BE2C (cell line): Measurements from ENCODE around the gene CACYBP.

Experiments used
- DNase-seq: peaks from one replicate; pipeline ENCODE4 v3.0.0-alpha.2; 2020
- H3K27me3 ChIP-seq: fragments of 250-450 bp; sonication (Bioruptor Pico); 2 replicates; pipeline ENCODE4 v1.5.1; 2020; ENCODE audit warnings: mild to moderate bottlenecking
- H3K36me3 ChIP-seq: fragments of 250-450 bp; sonication (Bioruptor Pico); 2 replicates; pipeline ENCODE4 v1.5.1; 2020; ENCODE audit warnings: mild to moderate bottlenecking
- H3K4me1 ChIP-seq: fragments of 250-450 bp; sonication (Bioruptor Pico); 2 replicates; pipeline ENCODE4 v1.5.1; 2020
- H3K4me3 ChIP-seq: 2 replicates; pipeline ENCODE4 v1.5.1; 2011; ENCODE audit warnings: low read depth, low read length
- H3K9me3 ChIP-seq: fragments of 250-450 bp; sonication (Bioruptor Pico); 2 replicates; pipeline ENCODE4 v1.5.1; 2020
- CTCF ChIP-seq: IDR thresholded peaks from 2 replicates; pipeline ENCODE4 v1.5.1; 2012; ENCODE audit warnings: mild to moderate bottlenecking, low read depth, low read length

Gene CACYBP

GRCh38 chr1:174956976-174957375, 42.8 kb upstream of the CACYBP start:
- no peaks in the 10 kb centered on the region for H3K27me3 ChIP-seq
- no peak for DNase-seq
- H3K36me3 ChIP-seq = no peaks in the 10 kb centered on the region
- H3K4me3 ChIP-seq = no peak overlapping the region
- no peak for TF ChIP-seq CTCF
- H3K9me3 ChIP-seq = no peaks in the 10 kb centered on the region
- H3K4me1 ChIP-seq = peaks cover 14% of the 10 kb centered on the region

- H3K9me3 ChIP-seq = no peaks in the 10 kb centered on the region
- H3K36me3 ChIP-seq = no peaks in the 10 kb centered on the region
- no peak for TF ChIP-seq CTCF
- no peak overlapping the region for H3K4me3 ChIP-seq
- DNase-seq = no peak
- no peaks in the 10 kb centered on the region for H3K27me3 ChIP-seq
- H3K4me1 ChIP-seq = peaks cover 14% of the 10 kb centered on the region
Observed at GRCh38 chr1:174957829-174958228, 41.9 kb upstream of the CACYBP start.

- H3K36me3 ChIP-seq = no peaks in the 10 kb centered on the region
- H3K4me1 ChIP-seq = peaks cover 11% of the 10 kb centered on the region
- no peak for TF ChIP-seq CTCF
- no peaks in the 10 kb centered on the region for H3K27me3 ChIP-seq
- no peak overlapping the region for H3K4me3 ChIP-seq
- no peaks in the 10 kb centered on the region for H3K9me3 ChIP-seq
- no peak for DNase-seq
Observed at GRCh38 chr1:174958396-174958795, 41.4 kb upstream of the CACYBP start.

GRCh38 chr1:174960362-174960761, 39.4 kb upstream of the CACYBP start:
- Histone ChIP-seq H3K27me3 (no peaks in the 10 kb centered on the region), H3K4me1 (peaks cover 6% of the 10 kb centered on the region), H3K4me3 (no peak overlapping the region), H3K36me3 (no peaks in the 10 kb centered on the region), H3K9me3 (no peaks in the 10 kb centered on the region)
- TF ChIP-seq CTCF = no peak
- DNase-seq = no peak

- no peak overlapping the region for H3K4me3 ChIP-seq
- no peak for TF ChIP-seq CTCF
- no peaks in the 10 kb centered on the region for H3K9me3 ChIP-seq
- H3K4me1 ChIP-seq = peaks cover 3% of the 10 kb centered on the region
- no peaks in the 10 kb centered on the region for H3K36me3 ChIP-seq
- no peaks in the 10 kb centered on the region for H3K27me3 ChIP-seq
- DNase-seq = peak; percentile 26
Observed at GRCh38 chr1:174963529-174964125, 36.1 kb upstream of the CACYBP start.

GRCh38 chr1:174964261-174964971, 35.3 kb upstream of the CACYBP start:
- peaks cover 4% of the 10 kb centered on the region for H3K4me1 ChIP-seq
- H3K9me3 ChIP-seq = no peaks in the 10 kb centered on the region
- no peaks in the 10 kb centered on the region for H3K27me3 ChIP-seq
- DNase-seq = no peak
- no peak for TF ChIP-seq CTCF
- H3K4me3 ChIP-seq = no peak overlapping the region
- no peaks in the 10 kb centered on the region for H3K36me3 ChIP-seq
